Astrocyte (in vitro differentiated cells and primary cell): ENCODE measurements around the gene LY6G5B.

Experiments
- CTCF ChIP-seq: IDR thresholded peaks from 2 replicates; pipeline ENCODE4 v1.5.1; 2011; ENCODE audit warnings: low read depth, mild to moderate bottlenecking, inconsistent platforms, low read length, moderate library complexity; ENCODE audit not compliant: insufficient read depth
- EZH2 ChIP-seq: IDR thresholded peaks from 2 replicates; pipeline ENCODE4 v1.6.1; 2012; ENCODE audit warnings: mild to moderate bottlenecking, low read length, inconsistent platforms; ENCODE audit not compliant: insufficient read depth

GRCh38 chr6:31676904-31677303, 7.1 kb downstream of the LY6G5B start:
- TF ChIP-seq CTCF (no peak), EZH2 (no peak)
